Measurements from ENCODE around the gene NNAT.

NNAT gene

DNA sequence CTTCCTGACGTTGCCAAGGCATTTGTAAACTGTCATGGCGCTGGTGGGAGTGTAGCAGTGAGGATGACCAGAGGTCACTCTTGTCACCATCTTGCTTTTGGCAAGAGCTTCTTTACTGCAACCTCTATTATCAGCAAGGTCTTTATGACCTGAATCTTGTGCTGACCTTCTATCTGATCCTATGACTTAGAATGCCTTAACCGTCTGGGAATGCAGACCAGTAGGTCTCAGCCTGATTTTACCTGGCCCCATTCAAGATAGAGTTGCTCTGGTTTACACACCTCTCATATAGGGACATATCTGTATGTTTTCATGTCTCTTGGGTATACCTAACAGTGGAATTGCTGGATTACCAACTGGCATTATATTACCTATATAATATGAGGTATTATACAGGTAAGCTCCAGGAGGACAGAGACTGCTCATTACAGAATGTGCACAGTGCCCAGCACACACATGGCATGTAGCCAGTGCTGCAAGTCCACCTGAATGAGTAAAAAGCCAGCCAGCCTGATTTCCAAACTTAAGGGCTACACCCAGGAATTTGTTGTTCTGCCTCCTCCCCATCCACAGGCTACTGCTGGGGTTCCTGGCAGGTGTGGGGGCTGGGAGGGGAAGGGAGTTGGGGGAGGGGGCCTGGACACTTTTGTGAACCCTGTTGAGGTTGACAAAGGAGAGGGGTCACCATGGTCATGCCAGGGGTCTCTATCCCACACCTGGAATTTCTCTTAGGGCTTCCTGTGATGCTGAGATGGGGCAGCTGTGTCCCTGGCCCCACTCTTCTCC is 41.8 kb downstream of the NNAT start:
- Histone ChIP-seq H3K23ac (ENCODE audit: low read length) (no peak overlapping the region), H4K8ac (ENCODE audit: low read depth, low read length) (peak overlapping the region; percentile 85), H3K4me2 (ENCODE audit: low read length) (peak overlapping the region; percentile 19), H3K79me2 (ENCODE audit: control insufficient read depth, insufficient read depth, low read length, poor library complexity) (peaks cover 4% of the 10 kb centered on the region), H4K12ac (ENCODE audit: low read depth, low read length) (peak overlapping the region; percentile 31), H3K36me3 (ENCODE audit: control insufficient read depth in 1 of 2, insufficient read depth in 2 of 2, low read length in 2 of 2) (no peaks in the 10 kb centered on the region), H3K9me3 (ENCODE audit: insufficient read depth, low read depth, low read length) (no peaks in the 10 kb centered on the region), H2BK120ac (ENCODE audit: insufficient read depth, low read length, poor library complexity) (peak overlapping the region; percentile 91), H3K14ac (ENCODE audit: low read length) (peak overlapping the region; percentile 89), H2AK5ac (ENCODE audit: low read length) (no peak overlapping the region), H3K18ac (ENCODE audit: low read length) (peak overlapping the region; percentile 90), H3K4ac (ENCODE audit: low read depth, low read length) (peak overlapping the region; percentile 80), H3K4me1 (ENCODE audit: control insufficient read depth in 1 of 2, insufficient read depth in 2 of 2, low read length in 2 of 2) (peaks cover 35 to 39% of the 10 kb centered on the region in 2 experiments), H3K4me3 (ENCODE audit: low read depth, low read length) (no peak overlapping the region), H4K91ac (ENCODE audit: low read depth, low read length) (peak overlapping the region; percentile 99), H3K79me1 (ENCODE audit: low read length) (peaks cover 56% of the 10 kb centered on the region), H3K27me3 (ENCODE audit: insufficient read depth, low read length) (no peaks in the 10 kb centered on the region), H2AFZ (ENCODE audit: insufficient read depth, low read length, poor library complexity) (no peak overlapping the region), H3K9ac (ENCODE audit: low read length) (no peak overlapping the region), H2BK12ac (ENCODE audit: low read length) (peak overlapping the region; percentile 91), H3K27ac (ENCODE audit: low read depth, low read length) (peak overlapping the region; percentile 97), H2BK5ac (ENCODE audit: low read depth, low read length, poor library complexity) (peak overlapping the region; percentile 99)
- peak; percentile 63 to 87 for DNase-seq
- WGBS (ENCODE audit: extremely low coverage, insufficient coverage, insufficient read length): no CpG with 5 or more reads among the region's 3 CpGs

DNA sequence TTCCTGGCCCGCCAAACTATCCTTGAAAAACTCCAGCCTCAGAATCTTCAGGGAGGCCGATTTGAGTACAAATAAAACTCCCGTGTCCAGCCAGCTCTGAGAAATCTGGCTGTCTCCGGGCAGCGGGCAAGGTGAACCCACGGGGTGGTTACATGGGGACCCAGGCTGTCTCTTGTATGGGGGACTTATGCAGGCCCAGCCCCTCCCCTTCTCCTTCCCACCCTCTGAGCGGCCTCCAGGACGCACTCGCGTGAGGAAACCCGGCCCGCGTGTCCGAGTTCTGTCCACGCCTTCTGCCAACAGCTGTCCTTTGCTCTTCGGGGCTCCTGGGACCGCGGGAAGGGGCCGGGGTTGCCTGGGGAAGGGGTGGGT is 43.0 kb downstream of the NNAT start:
- no peak overlapping the region for H3K23ac ChIP-seq (ENCODE audit: low read length)
- peak overlapping the region; percentile 99 for H2BK5ac ChIP-seq (ENCODE audit: low read depth, low read length, poor library complexity)
- H2AFZ ChIP-seq (ENCODE audit: insufficient read depth, low read length, poor library complexity): peak overlapping the region; percentile 37
- H3K27ac ChIP-seq (ENCODE audit: low read depth, low read length): peak overlapping the region; percentile 97
- H3K4ac ChIP-seq (ENCODE audit: low read depth, low read length): peak overlapping the region; percentile 62
- no peaks in the 10 kb centered on the region for H3K36me3 ChIP-seq (ENCODE audit: control insufficient read depth in 1 of 2, insufficient read depth in 2 of 2, low read length in 2 of 2)
- H3K9me3 ChIP-seq (ENCODE audit: insufficient read depth, low read depth, low read length): no peaks in the 10 kb centered on the region
- H3K79me2 ChIP-seq (ENCODE audit: control insufficient read depth, insufficient read depth, low read length, poor library complexity): peaks cover 2% of the 10 kb centered on the region
- H4K12ac ChIP-seq (ENCODE audit: low read depth, low read length): peak overlapping the region; percentile 37
- WGBS (ENCODE audit: extremely low coverage, insufficient coverage, insufficient read length): no CpG with 5 or more reads among the region's 19 CpGs
- H3K18ac ChIP-seq (ENCODE audit: low read length): peak overlapping the region; percentile 68
- H3K9ac ChIP-seq (ENCODE audit: low read length): no peak overlapping the region
- DNase-seq: no peak
- peak overlapping the region; percentile 40 for H2AK5ac ChIP-seq (ENCODE audit: low read length)
- no peaks in the 10 kb centered on the region for H3K27me3 ChIP-seq (ENCODE audit: insufficient read depth, low read length)
- H4K91ac ChIP-seq (ENCODE audit: low read depth, low read length): peak overlapping the region; percentile 99
- H3K79me1 ChIP-seq (ENCODE audit: low read length): peaks cover 48% of the 10 kb centered on the region
- H2BK120ac ChIP-seq (ENCODE audit: insufficient read depth, low read length, poor library complexity): peak overlapping the region; percentile 91
- H3K4me3 ChIP-seq (ENCODE audit: low read depth, low read length): no peak overlapping the region
- peaks cover 35 to 37% of the 10 kb centered on the region in 2 experiments for H3K4me1 ChIP-seq (ENCODE audit: control insufficient read depth in 1 of 2, insufficient read depth in 2 of 2, low read length in 2 of 2)
- H3K14ac ChIP-seq (ENCODE audit: low read length): peak overlapping the region; percentile 58
- H4K8ac ChIP-seq (ENCODE audit: low read depth, low read length): peak overlapping the region; percentile 81
- H2BK12ac ChIP-seq (ENCODE audit: low read length): peak overlapping the region; percentile 68
- peak overlapping the region; percentile 6 for H3K4me2 ChIP-seq (ENCODE audit: low read length)

DNA sequence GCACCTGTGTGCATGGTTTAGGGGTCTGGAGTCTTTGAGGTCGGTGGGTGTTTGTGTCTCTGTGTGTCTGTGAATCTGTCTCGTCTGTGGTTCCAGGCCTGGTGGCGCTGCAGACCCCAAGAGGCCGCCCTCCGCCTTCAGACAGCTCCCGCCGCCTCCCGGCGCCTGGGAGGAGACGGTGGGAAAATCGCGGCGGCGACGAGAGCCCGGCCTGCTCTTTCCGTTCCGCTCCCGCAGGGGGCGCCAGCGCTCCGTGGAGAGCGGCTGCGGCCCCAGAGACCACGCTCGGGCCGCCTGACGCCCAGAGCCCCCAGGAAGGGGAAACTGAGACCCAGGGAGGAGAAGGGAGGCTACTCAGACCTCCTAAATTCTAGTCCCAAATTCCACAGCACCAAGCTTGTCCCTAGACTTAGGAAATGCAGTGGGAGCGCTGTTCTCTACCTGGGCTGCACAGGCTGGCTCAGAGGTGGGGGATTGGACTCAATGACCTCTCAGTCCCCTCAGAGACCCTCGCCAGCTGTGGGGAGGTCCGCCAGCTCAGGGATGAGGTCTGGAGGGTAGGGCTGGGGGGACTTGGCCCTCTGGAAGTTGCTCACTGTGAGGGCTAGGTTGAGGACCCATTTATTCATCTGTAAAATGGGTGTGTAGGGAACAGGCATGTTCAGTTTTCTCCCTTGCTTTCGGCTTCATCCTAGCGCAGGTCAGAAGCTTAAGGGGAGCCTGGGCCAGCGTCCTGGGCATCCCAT is 43.5 kb downstream of the NNAT start:
- Histone ChIP-seq H2BK120ac (ENCODE audit: insufficient read depth, low read length, poor library complexity) (peak overlapping the region; percentile 91), H4K12ac (ENCODE audit: low read depth, low read length) (no peak overlapping the region), H3K4me3 (ENCODE audit: low read depth, low read length) (no peak overlapping the region), H4K91ac (ENCODE audit: low read depth, low read length) (peak overlapping the region; percentile 99), H3K27ac (ENCODE audit: low read depth, low read length) (peak overlapping the region; percentile 97), H2BK5ac (ENCODE audit: low read depth, low read length, poor library complexity) (peak overlapping the region; percentile 99), H2AK5ac (ENCODE audit: low read length) (peak overlapping the region; percentile 59), H3K4me2 (ENCODE audit: low read length) (peak overlapping the region; percentile 6), H3K18ac (ENCODE audit: low read length) (peak overlapping the region; percentile 68), H3K23ac (ENCODE audit: low read length) (no peak overlapping the region), H4K8ac (ENCODE audit: low read depth, low read length) (peak overlapping the region; percentile 81), H3K4ac (ENCODE audit: low read depth, low read length) (peak overlapping the region; percentile 62), H3K79me2 (ENCODE audit: control insufficient read depth, insufficient read depth, low read length, poor library complexity) (peaks cover 2% of the 10 kb centered on the region), H3K9me3 (ENCODE audit: insufficient read depth, low read depth, low read length) (no peaks in the 10 kb centered on the region), H3K27me3 (ENCODE audit: insufficient read depth, low read length) (no peaks in the 10 kb centered on the region), H2BK12ac (ENCODE audit: low read length) (peak overlapping the region; percentile 96), H3K14ac (ENCODE audit: low read length) (peak overlapping the region; percentile 58), H2AFZ (ENCODE audit: insufficient read depth, low read length, poor library complexity) (no peak overlapping the region), H3K4me1 (ENCODE audit: control insufficient read depth in 1 of 2, insufficient read depth in 2 of 2, low read length in 2 of 2) (peaks cover 29 to 34% of the 10 kb centered on the region in 2 experiments), H3K36me3 (ENCODE audit: control insufficient read depth in 1 of 2, insufficient read depth in 2 of 2, low read length in 2 of 2) (no peaks in the 10 kb centered on the region), H3K79me1 (ENCODE audit: low read length) (peaks cover 46% of the 10 kb centered on the region), H3K9ac (ENCODE audit: low read length) (no peak overlapping the region)
- DNase-seq: peak; percentile 22 to 72
- no CpG with 5 or more reads among the region's 34 CpGs for WGBS (ENCODE audit: extremely low coverage, insufficient coverage, insufficient read length)

DNA sequence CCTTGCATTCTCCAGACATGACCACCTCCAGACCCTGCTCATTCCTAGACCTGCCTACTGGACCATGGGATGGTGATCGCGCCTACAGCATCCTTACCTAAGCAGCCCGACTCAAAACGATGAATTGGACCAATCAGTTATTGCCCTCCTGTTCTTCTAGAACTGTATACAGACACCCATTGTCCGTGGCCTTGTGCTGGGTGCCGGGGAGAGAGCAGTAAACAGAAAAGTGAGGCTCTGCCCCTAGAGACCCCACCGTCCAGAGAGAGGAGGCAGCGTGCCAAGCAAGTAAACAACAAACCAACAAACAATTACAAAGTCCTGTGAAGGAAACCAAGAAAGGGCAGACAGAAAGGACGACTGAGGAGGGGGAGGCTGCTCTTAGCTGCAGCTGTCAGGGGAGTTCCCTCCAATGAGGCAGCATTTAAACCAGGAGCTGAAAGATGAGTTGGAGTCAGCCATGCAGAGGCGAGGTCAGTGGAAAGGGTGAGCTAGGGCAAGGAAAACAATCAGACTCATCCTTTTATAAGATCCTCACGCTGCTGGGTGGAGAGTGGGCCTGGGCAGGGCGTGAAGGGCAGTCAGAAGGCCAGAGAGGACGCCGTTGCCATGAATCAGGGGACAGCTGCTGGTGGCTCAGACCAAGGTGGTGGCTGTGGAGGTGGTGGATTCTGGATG is 44.2 kb downstream of the NNAT start:
- H3K4me2 ChIP-seq (ENCODE audit: low read length): no peak overlapping the region
- H3K36me3 ChIP-seq (ENCODE audit: control insufficient read depth in 1 of 2, insufficient read depth in 2 of 2, low read length in 2 of 2): no peaks in the 10 kb centered on the region
- H2BK12ac ChIP-seq (ENCODE audit: low read length): peak overlapping the region; percentile 96
- H3K18ac ChIP-seq (ENCODE audit: low read length): peak overlapping the region; percentile 67
- H4K8ac ChIP-seq (ENCODE audit: low read depth, low read length): peak overlapping the region; percentile 0
- H3K9ac ChIP-seq (ENCODE audit: low read length): no peak overlapping the region
- H4K91ac ChIP-seq (ENCODE audit: low read depth, low read length): peak overlapping the region; percentile 54
- peak overlapping the region; percentile 76 for H2BK120ac ChIP-seq (ENCODE audit: insufficient read depth, low read length, poor library complexity)
- no peak overlapping the region for H3K4me3 ChIP-seq (ENCODE audit: low read depth, low read length)
- peaks cover 2% of the 10 kb centered on the region for H3K79me2 ChIP-seq (ENCODE audit: control insufficient read depth, insufficient read depth, low read length, poor library complexity)
- no CpG with 5 or more reads among the region's 14 CpGs for WGBS (ENCODE audit: extremely low coverage, insufficient coverage, insufficient read length)
- H3K4me1 ChIP-seq (ENCODE audit: control insufficient read depth in 1 of 2, insufficient read depth in 2 of 2, low read length in 2 of 2): peaks cover 22 to 34% of the 10 kb centered on the region in 2 experiments
- H3K4ac ChIP-seq (ENCODE audit: low read depth, low read length): peak overlapping the region; percentile 0
- H4K12ac ChIP-seq (ENCODE audit: low read depth, low read length): no peak overlapping the region
- H3K27ac ChIP-seq (ENCODE audit: low read depth, low read length): no peak overlapping the region
- no peaks in the 10 kb centered on the region for H3K9me3 ChIP-seq (ENCODE audit: insufficient read depth, low read depth, low read length)
- H3K23ac ChIP-seq (ENCODE audit: low read length): no peak overlapping the region
- no peaks in the 10 kb centered on the region for H3K27me3 ChIP-seq (ENCODE audit: insufficient read depth, low read length)
- H2AK5ac ChIP-seq (ENCODE audit: low read length): peak overlapping the region; percentile 59
- DNase-seq: no peak
- peak overlapping the region; percentile 81 for H3K14ac ChIP-seq (ENCODE audit: low read length)
- H2AFZ ChIP-seq (ENCODE audit: insufficient read depth, low read length, poor library complexity): peak overlapping the region; percentile 19
- peak overlapping the region; percentile 37 for H2BK5ac ChIP-seq (ENCODE audit: low read depth, low read length, poor library complexity)
- H3K79me1 ChIP-seq (ENCODE audit: low read length): peaks cover 40% of the 10 kb centered on the region

Measured in trophoblast cell (in vitro differentiated cells and primary cell).